H9 (cell line): Measurements from ENCODE around the gene TRAPPC14. TPM values are rescaled to one million over a fixed set of nuclear protein-coding genes. Genes with fewer than 3 reads are reported as not detected.
A peak's percentile ranks its signal among the peaks of the same experiment; 100 is the strongest.
"Not testable (repeated sequence)": the region's sequence is repeated elsewhere in the genome, so short reads cannot be mapped to it uniquely, and the experiment has no call there.

Experiments used
- DNase-seq: peaks from one replicate; pipeline ENCODE4 v3.0.0-alpha.2; 2017
- H2AFZ ChIP-seq: one replicate; pipeline ENCODE4 v1.6.1; 2013; ENCODE audit warnings: mild to moderate bottlenecking, low read length, control low read depth, moderate library complexity
- H2AK5ac ChIP-seq: 2 replicates; pipeline ENCODE4 v1.6.1; 2013; ENCODE audit warnings: low read length, control low read depth, mixed read lengths; ENCODE audit not compliant: insufficient read length
- H2BK120ac ChIP-seq: one replicate; pipeline ENCODE4 v1.6.1; 2013; ENCODE audit warnings: low read depth, mild to moderate bottlenecking, low read length, control low read depth, inconsistent platforms; ENCODE audit not compliant: poor library complexity, severe bottlenecking
- H2BK12ac ChIP-seq: 2 replicates; pipeline ENCODE4 v1.6.1; 2013; ENCODE audit warnings: low read length, control low read depth, mixed read lengths, low read depth; ENCODE audit not compliant: insufficient read length
- H2BK15ac ChIP-seq: 2 replicates; pipeline ENCODE4 v1.6.1; 2013; ENCODE audit warnings: low read depth, low read length, control low read depth
- H2BK20ac ChIP-seq: one replicate; pipeline ENCODE4 v1.6.1; 2013; ENCODE audit warnings: low read depth, mild to moderate bottlenecking, low read length, control low read depth, inconsistent platforms; ENCODE audit not compliant: poor library complexity, severe bottlenecking
- H2BK5ac ChIP-seq: 2 replicates; pipeline ENCODE4 v1.6.1; 2013; ENCODE audit warnings: low read length, control low read depth, mixed read lengths; ENCODE audit not compliant: insufficient read length
- H3K14ac ChIP-seq: 2 replicates; pipeline ENCODE4 v1.6.1; 2013; ENCODE audit warnings: low read length, control low read depth; ENCODE audit not compliant: insufficient read depth
- H3K18ac ChIP-seq: 2 replicates; pipeline ENCODE4 v1.6.1; 2013; ENCODE audit warnings: low read depth, mild to moderate bottlenecking, mixed read lengths, low read length, control low read depth; ENCODE audit not compliant: insufficient read length
- H3K23ac ChIP-seq: 2 replicates; pipeline ENCODE4 v1.6.1; 2013; ENCODE audit warnings: low read length, control low read depth, mixed read lengths, low read depth; ENCODE audit not compliant: insufficient read length
- H3K23me2 ChIP-seq: 2 replicates; pipeline ENCODE4 v1.6.1; 2013; ENCODE audit warnings: low read depth, mild to moderate bottlenecking, mixed read lengths, low read length, control low read depth; ENCODE audit not compliant: insufficient read length, poor library complexity, severe bottlenecking
- H3K27ac ChIP-seq: 2 replicates; pipeline ENCODE4 v1.5.1; 2013; ENCODE audit warnings: low read length, control low read depth, mixed read lengths, low read depth; ENCODE audit not compliant: insufficient read length
- H3K27me3 ChIP-seq: 2 replicates; pipeline ENCODE4 v1.6.1; 2013; ENCODE audit warnings: low read length, control low read depth, inconsistent platforms; ENCODE audit not compliant: insufficient read depth
- H3K4ac ChIP-seq: 2 replicates; pipeline ENCODE4 v1.6.1; 2013; ENCODE audit warnings: low read depth, mild to moderate bottlenecking, control low read depth, inconsistent platforms, low read length, moderate library complexity
- H3K4me1 ChIP-seq: 2 replicates; pipeline ENCODE4 v1.6.1; 2013; ENCODE audit warnings: low read length, control low read depth, inconsistent platforms; ENCODE audit not compliant: insufficient read depth
- H3K4me2 ChIP-seq: 2 replicates; pipeline ENCODE4 v1.6.1; 2013; ENCODE audit warnings: low read length, control low read depth, mixed read lengths; ENCODE audit not compliant: insufficient read length, insufficient read depth
- H3K56ac ChIP-seq: 2 replicates; pipeline ENCODE4 v1.6.1; 2013; ENCODE audit warnings: low read depth, mild to moderate bottlenecking, mixed read lengths, low read length, control low read depth; ENCODE audit not compliant: insufficient read length
- H3K79me1 ChIP-seq: 2 replicates; pipeline ENCODE4 v1.6.1; 2013; ENCODE audit warnings: low read depth, mild to moderate bottlenecking, moderate library complexity, low read length, control low read depth, inconsistent platforms; ENCODE audit not compliant: insufficient read depth, poor library complexity, severe bottlenecking
- H3K79me2 ChIP-seq: 2 replicates; pipeline ENCODE4 v1.6.1; 2013; ENCODE audit warnings: low read length, control low read depth, inconsistent platforms; ENCODE audit not compliant: insufficient read depth
- H3K9ac ChIP-seq: 2 replicates; pipeline ENCODE4 v1.6.1; 2013; ENCODE audit warnings: low read length, control low read depth, mixed read lengths; ENCODE audit not compliant: insufficient read length; ENCODE audit errors: extremely low read depth
- H3K9me3 ChIP-seq: one replicate; pipeline ENCODE4 v1.6.1; 2013; ENCODE audit warnings: low read depth, low read length, inconsistent platforms; ENCODE audit not compliant: control insufficient read depth
- H3T11ph ChIP-seq: one replicate; pipeline ENCODE4 v1.6.1; 2013; ENCODE audit warnings: mild to moderate bottlenecking, low read length, control low read depth, inconsistent platforms
- H4K20me1 ChIP-seq: one replicate; pipeline ENCODE4 v1.6.1; 2013; ENCODE audit not compliant: control insufficient read depth, insufficient read length, insufficient read depth
- H4K5ac ChIP-seq: 2 replicates; pipeline ENCODE4 v1.6.1; 2013; ENCODE audit warnings: low read depth, mild to moderate bottlenecking, mixed read lengths, low read length, control low read depth; ENCODE audit not compliant: insufficient read length
- H4K8ac ChIP-seq: replicated peaks from 2 replicates; pipeline ENCODE4 v1.6.1; 2013; ENCODE audit warnings: low read length, control low read depth, mixed read lengths, low read depth; ENCODE audit not compliant: insufficient read length
- H4K91ac ChIP-seq: 2 replicates; pipeline ENCODE4 v1.6.1; 2013; ENCODE audit warnings: low read depth, mild to moderate bottlenecking, moderate library complexity, mixed read lengths, low read length, control low read depth; ENCODE audit not compliant: insufficient read length
- H3K27ac Mint-ChIP-seq, 3 experiments: 2 replicates in 2 of 3; 3 replicates in 1 of 3; pipeline ENCODE4 v1.8.0; 2020 to 2021; ENCODE audit warnings: mixed read lengths in 3 of 3, mild to moderate bottlenecking in 1 of 3, moderate library complexity in 1 of 3
- H3K27me3 Mint-ChIP-seq: 2 replicates; pipeline ENCODE4 v1.8.0; 2021; ENCODE audit warnings: low read depth, mild to moderate bottlenecking, moderate library complexity, mixed read lengths
- H3K36me3 Mint-ChIP-seq, 3 experiments: 2 replicates in 2 of 3; 3 replicates in 1 of 3; pipeline ENCODE4 v1.8.0; 2020 to 2021; ENCODE audit warnings: low read depth in 3 of 3, mixed read lengths in 3 of 3; ENCODE audit not compliant: insufficient read depth in 1 of 3
- H3K4me1 Mint-ChIP-seq, 2 experiments: 2 replicates each; pipeline ENCODE4 v1.8.0; 2020; ENCODE audit warnings: mixed read lengths in 2 of 2
- H3K4me3 Mint-ChIP-seq, 2 experiments: 2 replicates in 1 of 2; 3 replicates in 1 of 2; pipeline ENCODE4 v1.8.0; 2020 to 2021; ENCODE audit warnings: mild to moderate bottlenecking in 2 of 2, mixed read lengths in 2 of 2, moderate library complexity in 1 of 2
- H3K9me3 Mint-ChIP-seq, 2 experiments: 2 replicates in 1 of 2; 3 replicates in 1 of 2; pipeline ENCODE4 v1.8.0; 2020; ENCODE audit warnings: mild to moderate bottlenecking in 2 of 2, mixed read lengths in 2 of 2, moderate library complexity in 1 of 2
- WGBS: extraction: QIAGEN DNeasy Blood & Tissue Kit; methylation state at CpG from one replicate; pipeline ENCODE4 v1.1.7; 2013; ENCODE audit warnings: missing lambda C conversion rate, low lambda C conversion rate, mixed read lengths; ENCODE audit not compliant: insufficient read length; ENCODE audit errors: extremely low coverage; 5-methylcytosine and 5-hydroxymethylcytosine counted together
- total RNA-seq: library from RNA; stranded (reverse); gene quantifications from 2 replicates; pipeline ENCODE4 v1.2.1, GENCODE V29; 2021

Gene TRAPPC14
- total RNA-seq, 1 experiment from 2014 or later, result 32.8 TPM

DNA sequence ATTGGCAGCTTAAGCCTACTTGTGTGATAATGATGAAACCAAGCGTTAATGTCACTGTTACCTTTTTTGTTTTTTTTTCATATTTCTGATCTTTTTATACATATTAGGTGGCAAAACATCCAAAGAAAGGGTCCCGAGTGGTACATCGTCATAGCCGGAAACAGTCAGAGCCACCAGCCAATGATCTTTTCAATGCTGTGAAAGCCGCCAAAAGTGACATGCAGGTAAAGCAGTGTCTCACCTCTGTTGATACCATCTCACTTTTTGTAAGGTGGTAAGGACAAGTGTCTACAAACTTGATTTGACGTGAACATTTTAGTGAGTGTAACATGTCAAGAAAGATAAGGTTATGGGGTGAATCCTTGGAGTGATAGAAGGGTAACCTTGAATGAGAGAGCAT lies 24.1 kb upstream of the TRAPPC14 start:
- H3K9me3 ChIP-seq, H3K56ac ChIP-seq, H2BK12ac ChIP-seq, H3K27me3 ChIP-seq, DNase-seq, H3K4ac ChIP-seq, H2BK5ac ChIP-seq, H2BK15ac ChIP-seq, H3K23me2 ChIP-seq, H4K20me1 ChIP-seq, H3K4me1 ChIP-seq, H3K14ac ChIP-seq, H4K5ac ChIP-seq, H3K18ac ChIP-seq, H4K8ac ChIP-seq, H4K91ac ChIP-seq, H3K27ac ChIP-seq, H3K9ac ChIP-seq, H2AFZ ChIP-seq, H2BK120ac ChIP-seq, H3K79me1 ChIP-seq, H2AK5ac ChIP-seq, H3K9me3 Mint-ChIP-seq, H3K79me2 ChIP-seq, H3T11ph ChIP-seq, H3K4me3 Mint-ChIP-seq, H3K36me3 Mint-ChIP-seq, H3K23ac ChIP-seq, H3K27ac Mint-ChIP-seq, H3K4me2 ChIP-seq: not testable (repeated sequence)
- peak overlapping the region; percentile 26 for H2BK20ac ChIP-seq
- H3K27me3 Mint-ChIP-seq, result peaks cover 33% of the 10 kb centered on the region
- no CpG with 5 or more reads among the region's 6 CpGs for WGBS
- peaks cover 17% of the 10 kb centered on the region in 2 experiments for H3K4me1 Mint-ChIP-seq

GRCh38 chr7:100180084-100180483 lies 21.6 kb upstream of the TRAPPC14 start:
- H3K18ac ChIP-seq, H2BK15ac ChIP-seq, H2BK120ac ChIP-seq, H3K56ac ChIP-seq, H3K4me2 ChIP-seq, H3K9me3 ChIP-seq, H3K27me3 ChIP-seq, H3K79me2 ChIP-seq, DNase-seq, H2AFZ ChIP-seq, H2BK5ac ChIP-seq, H3T11ph ChIP-seq, H3K14ac ChIP-seq, H4K5ac ChIP-seq, H4K20me1 ChIP-seq, H2BK12ac ChIP-seq, H2AK5ac ChIP-seq, H4K91ac ChIP-seq, H3K9ac ChIP-seq, H3K9me3 Mint-ChIP-seq, H3K27ac Mint-ChIP-seq, H3K23me2 ChIP-seq, H4K8ac ChIP-seq, H2BK20ac ChIP-seq, H3K4ac ChIP-seq, H3K27ac ChIP-seq, H3K4me3 Mint-ChIP-seq, H3K23ac ChIP-seq, H3K4me1 ChIP-seq, H3K79me1 ChIP-seq: not testable (repeated sequence)
- Mint-ChIP-seq H3K27me3 (peaks cover 36% of the 10 kb centered on the region), H3K36me3 (peaks cover 8 to 12% (median 8%) of the 10 kb centered on the region in 3 experiments; a peak in 6 of 7 replicates), H3K4me1 (peaks cover 28 to 30% of the 10 kb centered on the region in 2 experiments)
- WGBS, result no CpG with 5 or more reads among the region's 3 CpGs
